ENCODE results near the gene CGNL1.

CGNL1 gene

DNA sequence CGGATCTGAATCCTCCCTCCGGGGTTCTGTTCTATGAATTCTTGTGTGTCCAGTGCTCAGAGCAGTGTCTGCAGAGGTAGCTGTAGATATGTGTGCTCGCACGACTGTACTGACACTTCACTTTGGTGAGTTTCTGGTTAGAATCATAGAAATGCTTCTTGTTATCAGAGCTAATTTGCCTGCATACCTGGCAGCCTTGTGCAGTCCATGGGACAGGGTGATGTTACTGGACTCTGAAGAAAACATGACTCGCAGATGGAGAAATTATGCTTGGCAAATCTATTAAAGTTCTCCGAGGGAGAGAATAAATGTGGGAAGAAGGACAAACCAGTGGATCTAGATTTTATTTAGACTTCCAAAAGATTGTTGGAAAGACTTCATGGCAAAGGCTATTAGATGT, 12.2 kb downstream of the CGNL1 start:
- DNase-seq = no peak

DNA sequence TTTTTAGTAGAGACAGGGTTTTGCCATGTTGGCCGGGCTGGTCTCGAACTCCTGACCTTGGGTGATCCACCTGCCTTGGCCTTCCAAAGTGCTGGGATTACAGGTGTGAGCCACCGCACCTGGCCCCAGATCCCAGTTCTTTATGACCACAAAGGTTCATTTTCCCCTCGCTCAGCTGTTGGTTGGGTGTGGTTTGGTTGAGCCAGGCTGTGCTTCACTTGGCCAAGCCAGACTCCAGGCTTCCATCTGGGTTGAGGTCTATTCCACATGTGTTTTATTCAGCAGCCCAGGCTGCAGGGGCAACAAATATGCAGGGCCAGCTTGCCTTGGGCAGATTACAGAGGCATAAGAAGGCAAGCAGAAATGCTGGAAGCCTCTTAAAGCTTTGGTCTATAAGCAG, 13.7 kb downstream of the CGNL1 start:
- no peak for DNase-seq

DNA sequence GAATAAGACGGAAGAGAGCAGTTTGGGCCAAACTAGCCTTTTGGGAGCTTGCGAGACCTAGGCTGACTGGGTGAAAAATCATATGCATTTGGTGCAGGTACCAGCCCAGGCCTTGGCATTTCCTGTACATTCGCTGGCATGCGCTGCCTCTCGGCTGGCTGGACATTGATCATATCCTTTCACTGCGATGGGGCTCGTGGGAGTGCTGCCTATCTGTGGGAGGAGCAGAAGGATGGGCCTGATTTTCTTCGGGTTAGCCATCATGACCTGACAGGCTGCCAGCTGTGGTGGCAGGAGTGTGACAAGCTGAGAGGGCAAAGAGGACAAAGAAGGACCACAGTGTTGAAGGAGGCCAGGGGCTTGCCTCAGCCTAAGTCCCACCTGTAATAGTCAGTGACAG, 14.3 kb downstream of the CGNL1 start:
- DNase-seq = no peak

DNA sequence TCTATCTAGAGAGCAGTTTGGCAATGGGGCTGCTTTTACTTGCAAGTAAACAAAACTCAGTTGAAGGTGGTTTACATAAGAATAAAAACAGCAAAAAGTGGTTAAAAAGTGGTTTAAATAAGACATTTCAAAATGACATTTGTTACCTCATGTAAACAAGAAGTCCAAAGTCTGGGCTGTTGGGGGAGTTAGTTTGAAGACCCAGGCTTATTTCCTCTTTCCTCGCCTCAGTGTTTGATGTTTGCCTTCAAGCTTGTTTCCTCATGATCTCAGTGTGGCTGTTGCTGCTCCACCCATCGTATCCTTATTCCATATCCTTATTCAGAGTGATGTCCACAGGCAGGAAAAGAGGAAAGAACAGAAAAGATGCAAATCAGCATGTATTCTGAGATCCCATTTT, 15.2 kb downstream of the CGNL1 start:
- DNase-seq = no peak

DNA sequence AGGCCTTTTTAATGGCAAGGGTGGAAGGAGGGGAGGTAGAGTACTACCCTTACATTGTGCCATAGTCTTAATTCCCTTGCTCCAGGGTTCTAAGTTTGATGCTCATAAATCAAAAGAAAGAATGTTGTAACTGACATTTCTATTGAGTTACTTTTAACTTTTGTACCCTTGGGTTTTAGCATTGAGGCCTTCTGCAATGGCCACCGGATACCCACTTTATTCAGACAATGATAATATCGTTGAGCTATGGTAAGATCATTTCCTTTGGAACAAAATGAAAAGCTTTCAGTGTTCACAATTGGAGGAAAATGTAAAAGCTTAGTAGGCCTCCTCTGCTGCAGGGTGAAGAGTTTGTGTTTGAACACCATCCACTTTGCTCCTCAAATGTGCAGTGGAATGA, 16.8 kb downstream of the CGNL1 start:
- no peak for DNase-seq

DNA sequence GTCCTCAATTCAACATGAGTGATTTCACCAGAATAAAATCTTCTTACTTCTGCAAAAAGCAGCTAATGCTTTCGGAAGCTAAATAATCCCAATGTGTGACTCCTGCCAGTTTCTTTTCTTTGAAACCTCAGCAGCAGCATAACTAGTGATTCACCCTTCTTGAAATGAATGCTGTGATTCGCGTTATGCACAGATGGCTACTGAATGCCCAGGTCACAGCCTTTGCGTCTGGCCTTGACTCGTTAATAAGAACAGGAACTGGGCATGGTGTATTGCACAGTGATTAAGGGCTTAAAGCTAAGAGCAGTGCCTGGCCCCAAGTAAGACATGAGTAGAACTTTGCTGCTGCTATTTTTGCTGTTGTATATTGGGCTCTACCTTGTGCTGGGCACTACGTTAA, 19.0 kb downstream of the CGNL1 start:
- DNase-seq = no peak

DNA sequence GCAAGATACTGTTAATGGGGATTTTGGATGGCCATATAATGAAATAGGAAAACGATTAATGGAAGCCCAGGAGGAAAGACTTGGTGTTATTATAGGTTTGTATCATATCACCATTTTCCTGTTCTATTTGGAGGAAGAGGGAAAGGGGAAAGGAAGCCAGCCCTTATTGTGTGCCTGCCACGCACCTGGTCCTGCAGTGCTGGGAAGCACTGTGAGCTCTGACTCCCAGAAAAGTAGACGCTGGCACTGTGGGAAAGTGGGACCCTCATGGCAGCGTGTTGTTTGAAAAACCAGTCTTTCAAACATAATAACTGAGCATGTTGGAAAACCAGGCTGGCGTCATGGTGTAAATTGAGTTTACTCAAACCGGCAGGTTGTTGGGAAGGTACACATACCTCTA, 22.0 kb downstream of the CGNL1 start:
- DNase-seq = no peak

DNA sequence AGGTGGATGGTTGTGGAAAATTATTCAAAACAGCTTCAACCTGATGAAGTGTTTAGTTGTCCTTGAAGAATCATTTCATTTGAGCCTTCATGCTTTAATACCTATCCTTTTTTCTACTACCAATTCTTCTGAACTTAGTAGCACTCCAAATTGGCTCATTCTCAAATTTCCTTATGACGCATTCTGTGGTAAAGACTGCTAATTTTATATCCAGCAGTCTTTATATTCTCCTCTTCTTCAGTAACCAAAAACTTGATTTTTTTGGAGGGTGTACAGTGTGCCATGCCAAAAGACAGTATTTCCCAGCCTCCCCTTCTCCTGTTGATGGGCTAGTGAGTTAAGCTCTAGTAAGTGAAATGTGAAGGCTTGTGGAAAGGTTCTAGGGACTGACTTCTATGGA, 25.2 kb downstream of the CGNL1 start:
- no peak for DNase-seq

DNA sequence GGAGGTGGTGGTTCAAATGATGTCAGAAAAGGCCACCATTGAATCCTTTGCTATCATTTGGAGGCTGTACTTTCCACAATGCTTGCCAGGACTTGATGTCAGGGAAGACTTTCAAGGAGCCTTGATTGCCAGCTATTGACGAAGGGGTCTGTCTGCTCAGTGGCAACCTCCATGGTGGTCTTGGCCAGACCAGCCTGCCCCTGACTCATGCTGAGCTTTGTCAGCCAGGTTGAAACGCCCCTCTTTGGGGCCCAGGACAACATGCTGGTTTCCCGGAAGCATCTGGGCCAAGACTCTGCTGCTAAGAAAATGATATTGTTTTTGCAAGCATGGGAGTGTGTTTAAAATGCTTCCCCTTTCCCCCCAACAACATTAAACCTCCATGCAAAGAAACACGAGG, 26.7 kb downstream of the CGNL1 start:
- no peak for DNase-seq

DNA sequence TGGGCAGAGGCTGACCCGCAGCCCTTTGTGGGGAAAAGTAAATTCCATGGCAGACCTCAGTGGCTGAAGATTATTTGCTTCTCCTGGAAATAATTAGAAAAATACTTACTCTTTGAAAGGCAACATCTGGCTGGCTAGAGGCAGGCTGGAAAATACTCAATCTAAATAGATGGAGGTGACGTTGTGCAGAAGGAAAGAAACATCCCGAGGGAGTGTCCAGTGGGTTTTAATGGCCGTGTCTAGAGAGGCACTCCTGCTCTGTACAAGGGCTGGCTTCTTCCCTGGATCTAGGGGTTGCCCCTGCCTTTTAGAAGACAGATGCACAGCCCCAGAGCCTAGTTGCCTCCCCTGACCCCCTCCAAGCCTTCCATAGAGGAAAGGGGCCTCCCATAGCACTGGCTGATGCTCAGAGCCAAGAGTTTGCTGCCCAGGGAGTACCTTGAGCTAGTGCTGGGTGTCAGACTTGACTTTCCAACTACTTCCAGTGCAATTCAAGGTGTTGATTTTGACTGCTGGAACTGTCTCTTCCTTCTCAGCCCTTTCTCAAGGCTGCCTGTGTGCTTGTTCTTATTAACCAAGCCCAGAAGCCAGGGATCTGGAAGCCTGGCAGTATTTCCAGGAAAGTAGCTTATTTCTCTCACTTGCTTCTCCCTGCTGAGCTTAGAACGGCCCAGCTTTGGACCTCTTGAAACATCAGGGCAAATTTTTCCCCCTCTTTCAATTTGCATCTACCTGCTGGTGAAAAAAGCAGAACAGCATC, 27.4 kb downstream of the CGNL1 start:
- no peak for DNase-seq

DNA sequence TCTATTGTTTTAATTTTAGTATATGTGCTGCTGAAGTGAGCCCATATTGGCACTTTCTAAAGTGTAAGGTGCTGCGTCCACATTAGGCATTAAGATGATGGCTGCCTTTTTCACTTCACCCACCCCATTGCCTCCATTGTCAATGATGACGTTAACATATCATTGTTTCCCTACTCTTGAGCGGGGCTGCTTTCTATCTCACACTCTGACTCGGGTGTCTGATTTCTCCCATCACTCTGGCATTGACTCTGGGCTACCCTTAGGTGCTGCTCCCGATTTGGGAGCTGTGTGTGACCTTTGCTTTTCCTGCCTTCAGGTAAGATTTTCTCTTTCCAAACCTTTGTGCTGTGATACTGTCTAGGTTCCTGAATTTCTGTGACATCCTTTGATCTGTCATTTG, 28.8 kb downstream of the CGNL1 start:
- no peak for DNase-seq

DNA sequence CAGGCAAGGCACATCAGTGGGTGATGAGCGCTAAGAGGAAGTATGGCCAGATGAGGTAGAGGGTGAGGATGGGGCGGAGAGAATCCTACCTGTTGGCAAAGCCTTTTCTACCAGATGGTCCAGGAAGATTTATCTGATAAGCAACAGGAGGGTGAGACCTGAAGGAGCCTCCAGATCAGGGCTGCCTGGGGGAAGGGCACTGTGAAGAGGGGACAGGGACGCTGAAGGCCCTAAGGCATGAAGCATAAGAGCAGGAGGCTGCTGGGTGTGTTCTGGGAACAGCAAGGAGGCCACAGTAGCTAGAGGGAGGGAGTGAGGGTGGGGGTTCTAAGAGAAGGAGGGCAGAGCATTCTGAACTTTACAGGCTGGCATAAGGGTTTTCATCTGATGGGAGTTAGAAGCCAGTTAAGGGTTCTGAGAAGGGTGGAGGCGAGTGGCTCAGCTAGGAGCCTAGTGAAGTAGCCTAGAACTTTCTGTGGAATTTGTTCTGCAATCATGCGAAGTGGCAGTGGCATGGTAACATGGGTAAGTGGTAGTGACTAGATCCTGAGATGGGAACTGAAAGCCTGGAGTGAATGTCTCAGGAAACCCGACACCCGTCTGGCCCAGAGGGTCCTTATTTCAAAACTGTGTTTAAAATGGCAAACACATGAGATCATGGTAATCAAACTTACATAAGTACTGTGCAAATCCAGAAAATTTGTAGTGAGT, 29.9 kb downstream of the CGNL1 start:
- no peak for DNase-seq

DNA sequence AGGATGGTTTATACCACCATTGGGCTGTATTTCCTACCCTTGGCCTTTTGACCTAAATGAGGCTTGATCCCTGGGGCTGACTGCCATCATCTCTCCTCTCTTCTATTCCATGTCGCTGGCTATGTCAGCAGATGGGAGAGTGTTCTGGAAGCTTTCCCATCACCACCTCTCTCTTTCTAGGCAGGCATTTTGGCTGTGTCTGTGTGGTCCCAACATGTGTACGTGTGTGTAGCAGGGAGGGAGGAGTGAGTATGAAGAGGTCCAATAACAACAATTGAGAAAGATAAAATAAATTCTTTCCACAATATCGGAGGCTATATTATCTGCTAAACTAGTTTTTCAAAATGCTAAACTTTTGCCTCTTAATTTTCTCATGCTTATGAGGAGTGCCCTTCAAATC, 34.1 kb downstream of the CGNL1 start:
- no peak for DNase-seq

DNA sequence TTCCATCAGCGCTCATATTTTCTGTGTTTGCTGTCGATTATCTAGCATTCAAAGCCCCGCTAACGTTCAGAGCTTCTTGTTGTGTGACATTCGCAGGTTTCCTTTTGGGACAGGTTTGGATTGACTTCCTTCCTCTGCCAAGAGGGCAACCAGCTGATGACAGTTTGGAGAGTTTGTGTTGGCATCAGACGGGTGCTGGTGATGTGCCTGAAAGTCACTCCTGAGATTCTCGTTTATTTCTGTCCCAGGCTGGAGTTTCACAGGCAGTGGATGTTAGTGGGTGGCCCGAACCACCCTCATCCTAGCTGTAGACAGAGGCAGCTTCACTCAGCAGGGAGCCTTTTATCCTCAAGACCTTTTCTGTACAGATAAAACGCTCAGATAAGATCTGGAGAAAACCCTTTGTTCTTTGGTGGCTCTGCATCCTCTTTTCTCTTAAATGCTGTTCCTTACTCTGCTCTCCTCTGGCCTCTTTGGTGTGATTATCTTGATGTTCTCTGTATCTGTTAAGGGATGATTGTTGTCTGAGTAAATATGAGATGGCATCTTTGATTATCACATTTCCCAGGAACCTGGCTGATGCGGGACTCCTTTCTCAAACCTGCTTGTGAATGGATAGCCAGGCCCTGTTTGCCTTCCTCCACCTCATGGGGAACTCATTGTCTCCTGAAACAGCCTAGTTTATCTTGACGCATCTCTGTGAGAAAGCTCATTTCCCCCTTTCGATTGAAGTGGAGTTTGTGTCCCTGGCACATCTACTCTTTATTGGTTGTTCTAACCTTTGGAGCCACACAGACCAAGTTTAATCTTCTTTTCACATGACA, 35.9 kb downstream of the CGNL1 start:
- DNase-seq = no peak

DNA sequence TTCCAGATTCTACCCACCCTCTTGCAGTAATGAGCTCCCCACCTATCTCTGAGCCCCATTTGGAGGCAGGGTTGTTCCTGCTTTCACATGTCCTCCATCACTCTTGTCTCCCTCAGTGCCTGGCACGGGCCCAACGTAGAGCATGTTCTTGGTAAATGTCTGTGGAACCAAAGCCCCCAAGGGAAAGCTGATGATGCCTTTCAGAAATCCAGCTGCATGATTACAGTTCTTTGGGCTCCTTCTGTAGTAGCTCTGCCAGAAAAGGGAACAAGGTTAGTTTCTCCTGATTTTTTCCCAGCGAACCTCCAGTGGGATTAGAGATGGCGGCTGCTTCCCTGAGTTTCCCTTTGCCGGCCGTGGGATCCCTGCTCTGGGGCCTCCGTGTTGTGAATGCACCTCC, 39.3 kb downstream of the CGNL1 start:
- no peak for DNase-seq

DNA sequence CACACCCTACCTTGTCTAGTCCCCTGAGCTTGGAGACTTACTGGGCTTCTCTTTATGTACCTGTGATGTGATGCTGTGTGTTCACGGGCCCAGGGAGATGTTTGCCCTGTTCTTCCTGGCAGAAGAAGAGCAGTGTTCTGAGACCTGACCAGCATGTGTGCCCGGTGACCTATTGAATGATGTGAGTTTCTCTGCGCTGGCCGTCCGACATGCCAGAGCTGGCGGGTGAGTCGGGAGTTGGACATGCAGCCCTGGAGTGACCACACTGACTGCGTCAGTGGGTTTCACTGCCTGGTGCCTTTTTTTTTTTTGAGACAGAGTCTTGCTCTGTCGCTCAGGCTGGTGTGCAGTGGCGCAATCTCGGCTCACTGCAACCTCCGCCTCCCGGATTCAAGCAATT, 42.3 kb downstream of the CGNL1 start:
- no peak for DNase-seq

DNA sequence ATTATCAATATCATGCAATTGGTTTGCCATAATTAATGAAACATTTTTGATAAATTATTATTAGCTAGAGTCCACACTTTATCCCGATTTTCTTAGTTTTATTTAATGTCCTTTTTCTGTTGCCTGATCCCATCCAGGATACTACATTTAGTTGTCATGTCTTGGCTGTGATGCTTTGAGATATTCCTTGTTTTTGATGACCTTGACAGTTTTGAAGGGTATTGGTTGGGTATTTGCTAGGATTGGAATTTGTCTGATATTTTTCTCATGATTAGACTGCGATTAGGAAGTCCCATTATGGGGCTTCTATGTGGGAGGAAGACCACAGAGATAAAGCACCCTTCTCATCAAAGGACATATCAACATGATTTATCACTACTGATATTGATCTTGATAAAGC, 43.0 kb downstream of the CGNL1 start:
- no peak for DNase-seq

DNA sequence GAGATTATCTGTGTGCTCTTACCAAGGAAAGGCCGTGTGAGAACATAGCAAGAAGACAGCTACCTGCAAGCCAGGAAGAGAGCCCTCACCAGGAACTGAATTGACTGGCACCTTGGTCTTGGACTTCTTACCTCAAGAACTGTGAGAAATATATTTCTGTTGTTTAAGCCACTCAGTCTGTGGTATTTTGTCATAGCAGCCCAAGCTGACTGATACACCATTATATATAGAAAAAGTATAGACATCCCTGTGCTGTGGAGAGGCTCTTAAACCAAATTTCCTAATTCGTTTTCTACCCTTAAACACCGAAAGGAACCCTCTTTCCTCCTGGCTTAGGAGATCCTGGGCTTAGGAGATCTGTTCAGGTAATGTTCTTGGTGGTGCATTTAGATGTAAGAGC, 44.8 kb downstream of the CGNL1 start:
- DNase-seq = no peak

DNA sequence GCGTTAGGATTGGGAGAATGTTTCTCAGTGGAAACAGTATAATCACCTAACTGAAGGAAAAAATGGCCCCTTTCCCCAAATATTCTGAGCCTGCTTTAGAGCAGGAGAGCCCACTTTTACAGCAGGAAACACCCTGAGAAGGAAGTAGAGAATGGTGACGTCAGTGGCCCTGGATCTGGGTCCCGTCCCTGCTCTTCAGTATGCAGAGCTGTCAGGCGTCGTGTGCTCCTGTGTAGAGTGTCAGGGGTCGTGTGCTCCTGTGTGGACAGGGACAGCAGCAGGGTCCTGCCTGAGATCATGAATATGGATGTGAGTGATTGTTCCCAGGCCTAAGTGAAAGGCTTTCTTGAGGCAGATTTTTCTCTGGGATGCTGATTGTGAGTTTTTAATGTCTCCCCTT, 45.2 kb downstream of the CGNL1 start:
- DNase-seq = no peak

DNA sequence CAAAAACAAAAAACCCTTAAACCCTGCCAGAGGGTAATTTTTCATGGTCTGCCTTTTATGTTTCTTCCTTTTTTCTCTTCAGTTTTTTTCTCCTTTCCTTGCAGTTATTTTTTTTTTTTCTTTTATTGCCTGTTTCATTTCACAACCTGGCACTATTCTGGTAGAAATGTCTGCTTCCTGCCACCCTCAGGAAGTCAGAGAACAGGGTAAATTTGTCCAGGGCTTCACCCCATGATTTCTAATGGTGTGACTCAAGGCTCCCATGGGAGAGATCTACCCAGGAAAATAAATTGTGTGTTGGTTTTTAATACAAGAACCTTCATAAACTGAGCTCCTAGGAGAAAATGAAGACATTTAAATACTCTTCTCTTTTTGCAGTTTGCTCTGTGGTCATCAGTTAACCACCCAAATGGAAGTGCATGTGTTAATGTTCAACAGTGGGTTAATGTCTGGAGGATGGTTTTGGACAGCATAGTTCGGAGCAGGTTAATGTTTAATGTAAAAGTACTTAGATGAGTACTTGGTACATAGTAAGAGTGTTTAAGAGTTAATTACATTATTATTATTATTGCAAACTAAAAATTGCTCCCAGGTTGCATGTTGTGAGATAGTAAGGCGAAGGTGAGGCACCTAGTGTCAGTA, 45.9 kb downstream of the CGNL1 start:
- no peak for DNase-seq

DNA sequence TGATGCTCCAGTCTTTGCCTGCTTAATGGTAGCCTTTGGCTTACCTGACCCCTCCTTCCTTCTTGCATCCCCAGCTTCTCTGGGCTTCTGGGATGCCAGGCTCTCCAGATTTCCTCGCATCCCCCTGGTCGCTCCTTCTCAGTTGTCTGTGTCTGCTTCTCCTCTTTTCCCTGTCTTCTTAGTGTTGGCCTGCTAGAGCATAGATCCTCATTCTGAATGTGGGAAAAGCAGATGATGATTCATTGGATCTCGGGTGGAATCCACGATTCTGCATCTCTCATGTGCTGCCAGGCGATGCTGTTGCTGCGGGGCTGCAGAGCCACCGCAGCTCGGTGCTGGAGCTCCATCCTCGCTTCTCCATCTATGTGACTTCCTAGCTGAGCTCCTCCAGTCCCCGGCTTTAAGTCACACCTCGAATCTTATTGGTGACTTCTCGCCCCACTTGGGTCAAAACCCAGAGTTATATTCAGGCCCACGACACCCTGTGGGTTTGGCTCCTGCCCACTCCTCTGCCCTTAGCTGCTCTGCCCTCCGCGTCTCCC, 47.4 kb downstream of the CGNL1 start:
- DNase-seq = no peak

DNA sequence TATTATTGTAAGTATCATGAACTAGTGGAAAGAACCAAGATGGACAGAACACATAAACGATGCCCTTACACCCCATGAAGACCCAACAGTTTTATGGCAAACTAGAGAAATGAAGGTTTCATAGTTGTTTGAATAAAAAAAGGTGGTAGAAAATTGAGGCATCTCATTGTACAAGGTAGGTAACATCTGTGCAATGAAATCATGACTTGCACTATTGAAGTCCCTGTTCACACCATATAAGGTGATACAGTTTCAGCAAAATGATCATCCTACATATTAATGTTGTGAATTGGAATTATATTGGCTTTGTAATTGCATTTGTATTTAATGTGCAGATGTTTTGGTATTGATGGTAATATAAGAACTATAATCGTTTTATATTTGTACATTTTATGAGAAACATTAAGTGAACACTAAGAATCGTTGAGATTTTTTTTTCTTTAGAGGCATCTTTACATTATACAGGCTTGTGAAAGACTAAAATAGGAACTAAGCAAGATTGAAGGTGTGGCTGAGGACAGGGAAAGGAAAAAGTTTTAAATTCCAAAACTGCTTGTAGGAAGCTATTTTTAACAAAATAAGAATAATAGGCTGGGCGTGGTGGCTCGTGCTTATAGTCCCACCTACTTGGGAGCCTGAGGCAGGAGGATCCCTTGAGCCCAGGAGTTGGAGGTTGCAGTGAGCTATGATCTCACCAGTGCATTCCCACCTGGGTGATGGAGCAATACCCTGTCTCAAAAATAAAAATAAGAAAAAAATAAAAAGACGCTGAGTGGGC, 48.5 kb downstream of the CGNL1 start:
- DNase-seq = no peak
